T-helper 2 cell (primary cell): ENCODE measurements around the gene FHOD3.

ENCODE experiments used
- DNase-seq, 5 experiments: peaks; one replicate each; pipeline versions ENCODE4 v3.0.0 to v3.0.0-alpha.2; 2012 to 2022

Gene FHOD3

GRCh38 chr18:36564841-36565240 is 267.3 kb downstream of the FHOD3 start:
- DNase-seq: no peak

- DNase-seq: no peak
These were observed 270.3 kb downstream of the FHOD3 start for GRCh38 chr18:36567800-36568199.

- DNase-seq: no peak
These were observed 271.0 kb downstream of the FHOD3 start for GRCh38 chr18:36568487-36568886.

GRCh38 chr18:36572135-36572856 is 274.8 kb downstream of the FHOD3 start:
- DNase-seq: peak in 1 of 5 experiments; percentile 17

- no peak for DNase-seq
These were observed 278.8 kb downstream of the FHOD3 start for GRCh38 chr18:36576339-36576738.

- DNase-seq: no peak
These were observed 281.6 kb downstream of the FHOD3 start for GRCh38 chr18:36578871-36579710.

- no peak for DNase-seq
These were observed 282.8 kb downstream of the FHOD3 start for GRCh38 chr18:36580266-36580665.

- no peak for DNase-seq
These were observed 283.6 kb downstream of the FHOD3 start for GRCh38 chr18:36580874-36581750.

- DNase-seq: no peak
These were observed 285.7 kb downstream of the FHOD3 start for GRCh38 chr18:36582988-36583745.

- no peak for DNase-seq
These were observed 292.5 kb downstream of the FHOD3 start for GRCh38 chr18:36589857-36590543.

- DNase-seq: no peak
These were observed 293.4 kb downstream of the FHOD3 start for GRCh38 chr18:36590621-36591580.

- no peak for DNase-seq
These were observed 294.8 kb downstream of the FHOD3 start for GRCh38 chr18:36592282-36592681.

GRCh38 chr18:36593001-36593400 is 295.5 kb downstream of the FHOD3 start:
- no peak for DNase-seq

GRCh38 chr18:36593641-36594040 is 296.1 kb downstream of the FHOD3 start:
- DNase-seq: no peak

GRCh38 chr18:36594621-36595020 is 297.1 kb downstream of the FHOD3 start:
- no peak for DNase-seq

- DNase-seq: no peak
These were observed 297.7 kb downstream of the FHOD3 start for GRCh38 chr18:36595046-36595817.

GRCh38 chr18:36595818-36596215 is 298.3 kb downstream of the FHOD3 start:
- no peak for DNase-seq

GRCh38 chr18:36597636-36598035 is 300.1 kb downstream of the FHOD3 start:
- no peak for DNase-seq

GRCh38 chr18:36600548-36600947 is 303.0 kb downstream of the FHOD3 start:
- DNase-seq: no peak

GRCh38 chr18:36601316-36601715 is 303.8 kb downstream of the FHOD3 start:
- DNase-seq: peak in 1 of 5 experiments; percentile 14
